Measurements from ENCODE around the gene ZNF324B. TPM values are rescaled to one million over a fixed set of nuclear protein-coding genes. Genes with fewer than 3 reads are reported as not detected.
"Not testable (repeated sequence)": the region's sequence is repeated elsewhere in the genome, so short reads cannot be mapped to it uniquely, and the experiment has no call there.

ZNF324B gene
- total RNA-seq: 3.7 TPM
- long read RNA-seq, partial matches to known transcripts: 0 of 3 reads
- long read RNA-seq, other reads (novel, unspliced or antisense): 2 of 3 reads

- peak; percentile 98 for DNase-seq
- peak; percentile 99 for ATAC-seq
- intact Hi-C loops (cut with micrococcal nuclease): no loop called here
These were observed at the start of gene ZNF324B for GRCh38 chr19:58451358-58452101. TSS of gene ZNF324B (plus strand) at chr19:58451622. CDS start at chr19:58453702, 2,080 bp downstream.

GRCh38 chr19:58401840-58402421 is 49.5 kb upstream of the ZNF324B start:
- DNase-seq (no peak), ATAC-seq (no peak)
- intact Hi-C loops (cut with micrococcal nuclease): no loop called here

- intact Hi-C loops (cut with micrococcal nuclease); DNase-seq; ATAC-seq: not testable (repeated sequence)
These were observed 47.4 kb upstream of the ZNF324B start for GRCh38 chr19:58403920-58404478.

GRCh38 chr19:58406818-58407657 is 44.4 kb upstream of the ZNF324B start:
- intact Hi-C loops (cut with micrococcal nuclease): no loop called here
- no peak for DNase-seq
- no peak for ATAC-seq

GRCh38 chr19:58407658-58408151 is 43.7 kb upstream of the ZNF324B start:
- intact Hi-C loops (cut with micrococcal nuclease): no loop called here

GRCh38 chr19:58408152-58409009 is 43.0 kb upstream of the ZNF324B start, which contains the start of gene ZNF584:
TSS of gene ZNF584 (plus strand) at chr19:58408649. CDS start at chr19:58409148, 499 bp downstream.
- peak; percentile 97 for DNase-seq
- peak; percentile 98 for ATAC-seq
- intact Hi-C loops (cut with micrococcal nuclease): no loop called here

More at GRCh38 chr19:58407658-58408151, 43.7 kb upstream of the ZNF324B start:
- ATAC-seq (peak; percentile 9), DNase-seq (no peak)

- peak; percentile 48 for DNase-seq
- intact Hi-C loops (cut with micrococcal nuclease): no loop called here
- ATAC-seq: peak; percentile 44
These were observed 42.2 kb upstream of the ZNF324B start for GRCh38 chr19:58409010-58409790.

- intact Hi-C loops (cut with micrococcal nuclease): no loop called here
- no peak for DNase-seq
- no peak for ATAC-seq
These were observed 34.8 kb upstream of the ZNF324B start for GRCh38 chr19:58416604-58417003.

- ATAC-seq: no peak
- intact Hi-C loops (cut with micrococcal nuclease): no loop called here
These were observed 34.4 kb upstream of the ZNF324B start for GRCh38 chr19:58417071-58417470.

GRCh38 chr19:58428617-58429016 is 22.8 kb upstream of the ZNF324B start:
- intact Hi-C loops (cut with micrococcal nuclease): no loop called here
- DNase-seq: no peak
- no peak for ATAC-seq

More at GRCh38 chr19:58417071-58417470, 34.4 kb upstream of the ZNF324B start:
- DNase-seq: no peak

- DNase-seq (no peak), ATAC-seq (no peak)
- intact Hi-C loops (cut with micrococcal nuclease): no loop called here
These were observed 21.7 kb upstream of the ZNF324B start for GRCh38 chr19:58429745-58430144.

GRCh38 chr19:58434217-58434616 is 17.2 kb upstream of the ZNF324B start:
- intact Hi-C loops (cut with micrococcal nuclease): no loop called here
- no peak for DNase-seq
- ATAC-seq: no peak

GRCh38 chr19:58439576-58440554 is 11.6 kb upstream of the ZNF324B start, which contains the start of gene ZNF132:
TSS of gene ZNF132 (minus strand) at chr19:58440153. CDS start at chr19:58439821, 332 bp downstream.
- peak; percentile 97 for ATAC-seq
- peak; percentile 96 for DNase-seq
- intact Hi-C loops (cut with micrococcal nuclease): no loop called here

GRCh38 chr19:58440556-58440955 is 10.9 kb upstream of the ZNF324B start:
- DNase-seq: no peak
- intact Hi-C loops (cut with micrococcal nuclease): no loop called here
- peak; percentile 6 for ATAC-seq

GRCh38 chr19:58442986-58443385 is 8.4 kb upstream of the ZNF324B start:
- intact Hi-C loops (cut with micrococcal nuclease); ATAC-seq; DNase-seq: not testable (repeated sequence)

GRCh38 chr19:58448860-58449259 is 2.6 kb upstream of the ZNF324B start:
- DNase-seq; ATAC-seq; intact Hi-C loops (cut with micrococcal nuclease): not testable (repeated sequence)
